Endothelial cell of umbilical vein (primary cell): ENCODE results near the gene RILP. TPM values are rescaled to one million over a fixed set of nuclear protein-coding genes. Genes with fewer than 3 reads are reported as not detected.

Source experiments
- BruUV-seq: library from RNA; stranded (reverse); fragments of 400-500 nt; replicated peaks from 2 replicates; lab custom pipeline; 2021; lab: Mats Ljungman, UMichigan
- CTCF ChIA-PET: fragments of 300-600, 350-600 bp; sonication (Branson Sonifier 250); formaldehyde crosslinking; loops from one replicate; lab custom pipeline; 2021; ENCODE audit warnings: antibody characterized with exemption, inconsistent platforms; lab: Charles Lee
- POLR2A ChIA-PET: fragments of 300-600, 350-600 bp; sonication (Branson Sonifier 250); formaldehyde crosslinking; loops from one replicate; lab custom pipeline; 2021; ENCODE audit warnings: antibody characterized with exemption, inconsistent platforms; lab: Charles Lee
- DNase-seq: peaks from one replicate; pipeline ENCODE4 v3.0.0-alpha.2; 2011; ENCODE audit warnings: low read depth, low spot score
- FAIRE-seq: peaks from 2 replicates; lab custom pipeline; 2011; peaks lifted over from hg19 to GRCh38; lab: Jason Lieb, UNC
- H2AFZ ChIP-seq: 2 replicates; pipeline ENCODE4 v1.6.0; 2012; ENCODE audit warnings: low read depth, low read length, control low read depth, inconsistent platforms
- H3K27ac ChIP-seq: 2 replicates; pipeline ENCODE4 v1.5.1; 2011; ENCODE audit warnings: low read depth, mild to moderate bottlenecking, control low read depth, low read length, moderate library complexity; ENCODE audit not compliant: insufficient read depth
- H3K27me3 ChIP-seq, 2 experiments: 2 replicates each; pipeline versions ENCODE4 v1.6.0 to v1.6.1; 2011; ENCODE audit warnings: low read length in 2 of 2, mixed read lengths in 1 of 2; ENCODE audit not compliant: control insufficient read depth in 2 of 2, insufficient read depth in 2 of 2
- H3K36me3 ChIP-seq, 2 experiments: 2 replicates in 1 of 2; 3 replicates in 1 of 2; pipeline ENCODE4 v1.5.1; 2011; ENCODE audit warnings: low read length in 2 of 2, mild to moderate bottlenecking in 1 of 2, moderate library complexity in 1 of 2; ENCODE audit not compliant: control insufficient read depth in 2 of 2, insufficient read depth in 2 of 2; ENCODE audit errors: extremely low read depth in 1 of 2
- H3K4me1 ChIP-seq: 3 replicates; pipeline ENCODE4 v1.5.1; 2011; ENCODE audit warnings: mild to moderate bottlenecking, low read length; ENCODE audit not compliant: control insufficient read depth, insufficient read depth; ENCODE audit errors: extremely low read depth
- H3K4me2 ChIP-seq: 2 replicates; pipeline ENCODE4 v1.6.1; 2011; ENCODE audit warnings: low read length, control low read depth, mixed read lengths; ENCODE audit not compliant: insufficient read depth
- H3K4me3 ChIP-seq, 3 experiments: fragments of 200-600 bp in 1 of 3; sonication (generic), shearing (Covaris generic) in 1 of 3; replicated peaks in 1 of 3; 2 replicates each; pipeline ENCODE4 v1.5.1; 2011 to 2016; ENCODE audit warnings: control low read depth in 3 of 3, low read length in 3 of 3, mild to moderate bottlenecking in 2 of 3, inconsistent platforms in 1 of 3, low read depth in 1 of 3, moderate library complexity in 1 of 3; ENCODE audit not compliant: insufficient read depth in 1 of 3
- H3K79me2 ChIP-seq: 2 replicates; pipeline ENCODE4 v1.6.0; 2012; ENCODE audit warnings: low read length, inconsistent platforms; ENCODE audit not compliant: control insufficient read depth, insufficient read depth
- H3K9ac ChIP-seq: replicated peaks from 2 replicates; pipeline ENCODE3; 2011; ENCODE audit warnings: low read length, control low read depth; ENCODE audit not compliant: insufficient read depth; ENCODE audit errors: extremely low read depth
- H3K9me1 ChIP-seq: replicated peaks from 3 replicates; pipeline ENCODE4 v1.6.0; 2011; ENCODE audit warnings: mild to moderate bottlenecking, low read length; ENCODE audit not compliant: control insufficient read depth, insufficient read depth; ENCODE audit errors: extremely low read depth
- H3K9me3 ChIP-seq: replicated peaks from 2 replicates; pipeline ENCODE4 v1.5.1; 2012; ENCODE audit warnings: low read length, inconsistent platforms; ENCODE audit not compliant: control insufficient read depth, insufficient read depth
- H4K20me1 ChIP-seq: replicated peaks from 2 replicates; pipeline ENCODE3; 2011; ENCODE audit warnings: mild to moderate bottlenecking, low read length; ENCODE audit not compliant: control insufficient read depth, insufficient read depth; ENCODE audit errors: extremely low read depth
- CTCF ChIP-seq, 2 donors: IDR thresholded peaks; 1 replicate in 1 of 2; 2 replicates in 1 of 2; pipeline ENCODE4 v1.5.1; 2011; ENCODE audit warnings: low read length in 2 of 2, mild to moderate bottlenecking in 2 of 2, moderate library complexity in 2 of 2, control low read depth in 1 of 2, inconsistent platforms in 1 of 2, low read depth in 1 of 2; ENCODE audit not compliant: insufficient read depth in 1 of 2; ENCODE audit errors: extremely low read depth in 1 of 2
- EZH2 ChIP-seq: IDR thresholded peaks from 2 replicates; pipeline ENCODE4 v1.6.1; 2012; ENCODE audit warnings: borderline replicate concordance, low read depth, mild to moderate bottlenecking, moderate library complexity, low read length, inconsistent platforms; ENCODE audit not compliant: severe bottlenecking
- FOS ChIP-seq: IDR thresholded peaks from 2 replicates; pipeline ENCODE4 v1.6.1; 2011; ENCODE audit warnings: mild to moderate bottlenecking, low read length, moderate library complexity, borderline replicate concordance; ENCODE audit not compliant: insufficient read depth
- GATA2 ChIP-seq: IDR thresholded peaks from 2 replicates; pipeline ENCODE4 v1.7.0; 2011; ENCODE audit warnings: low read depth, mild to moderate bottlenecking, moderate library complexity, mixed read lengths, low read length; ENCODE audit not compliant: insufficient read length, insufficient read depth
- JUN ChIP-seq: IDR thresholded peaks from 2 replicates; pipeline ENCODE4 v1.6.1; 2011; ENCODE audit warnings: borderline replicate concordance, low read depth; ENCODE audit not compliant: insufficient read length, insufficient read depth
- MAX ChIP-seq: IDR thresholded peaks from 2 replicates; pipeline ENCODE4 v1.6.1; 2011; ENCODE audit not compliant: insufficient read depth, insufficient read length
- MYC ChIP-seq: IDR thresholded peaks from one replicate; pipeline ENCODE4 v1.6.1; 2011; ENCODE audit warnings: mild to moderate bottlenecking, low read depth, low read length
- POLR2A ChIP-seq: IDR thresholded peaks from 2 replicates; pipeline ENCODE4 v1.6.1; 2012; ENCODE audit warnings: low read depth, mild to moderate bottlenecking, control low read depth, low read length
- POLR2AphosphoS5 ChIP-seq: IDR thresholded peaks from 2 replicates; pipeline ENCODE4 v1.6.1; 2012; ENCODE audit warnings: low read depth, mild to moderate bottlenecking, control low read depth, low read length, moderate library complexity; ENCODE audit not compliant: insufficient read depth
- dilution Hi-C: fragments of 300-500 bp; cut with MboI; formaldehyde crosslinking; loops from one replicate; pipeline ENCODE4 v1.15.0; 2019; ENCODE audit warnings: low sequenced_read_pairs; ENCODE audit not compliant: extremely low pct_ligation_motif_present
- intact Hi-C: fragments of 100-400 bp; cut with micrococcal nuclease; formaldehyde crosslinking; loops from one replicate; pipeline ENCODE4 v1.10.0; 2022
- polyA plus RNA-seq, 4 experiments: library from polyadenylated mRNA; depleted of rRNA in 3 of 4; stranded (reverse) in 3 of 4; unstranded in 1 of 4; fragments of >200 nt; gene quantifications; 2 replicates each; pipeline versions ENCODE4 v1.2.1 to v1.2.3, GENCODE V29; 2011 to 2012; ENCODE audit warnings: missing spikeins in 1 of 4
- total RNA-seq: library from RNA; stranded (reverse); gene quantifications from 2 replicates; pipeline ENCODE4 v1.2.3, GENCODE V29; 2021

The RILP gene
- total and polyA plus RNA-seq, 2 donors (not counting 3 experiments of a cell fraction or from before 2014, with no cell fraction given): 9.4 to 10.0 TPM

GRCh38 chr17:1629504-1630310 lies 20.0 kb downstream of the RILP start:
- TF ChIP-seq EZH2 (no peak), POLR2A (peak; percentile 39), JUN (no peak), MAX (no peak), POLR2AphosphoS5 (peak; percentile 43), MYC (no peak), FOS (no peak), CTCF (IDR thresholded peaks at IDR 0.05; ENCODE audit: extremely low read depth in 1 of 2, insufficient read depth in 1 of 2, low read depth in 1 of 2, low read length in 2 of 2) (peak; percentile 62 to 79), GATA2 (no peak)
- no peaks in the 10 kb centered on the region for H4K20me1 ChIP-seq
- peak overlapping the region; percentile 53 for H3K4me2 ChIP-seq
- no peaks in the 10 kb centered on the region for H3K27me3 ChIP-seq
- peak overlapping the region; percentile 68 for H2AFZ ChIP-seq
- no TSS peak for BruUV-seq
- FAIRE-seq: peak; percentile 84
- peak overlapping the region; percentile 73 for H3K9ac ChIP-seq
- DNase-seq: peak; percentile 66
- H3K79me2 ChIP-seq: peaks cover 12% of the 10 kb centered on the region
- intact Hi-C loops (loop anchor here (1.0 to 5.0 kb wide), 5 partner anchors 17 to 372 kb away; partner anchors contain the start of gene TRARG1), dilution Hi-C loops (no loop called here)
- no peaks in the 10 kb centered on the region for H3K9me1 ChIP-seq
- peak overlapping the region; percentile 31 to 87 (median 35) for H3K4me3 ChIP-seq
- ChIA-PET CTCF (interaction anchor here (0.5 to 10.0 kb wide), 32 partner anchors 9 to 372 kb away, joined by 3 to 459 read pairs (median 4); partner anchors contain the start of genes INPP5K, PITPNA, RILP and SCARF1), POLR2A (interaction anchor here (1.8 kb wide), 1 partner anchor 55 kb away, joined by 7 read pairs; no protein-coding TSS in a partner anchor)
- H3K36me3 ChIP-seq: peaks cover 0 to 4% of the 10 kb centered on the region in 2 experiments
- H3K27ac ChIP-seq: peak overlapping the region; percentile 53
- no peaks in the 10 kb centered on the region for H3K9me3 ChIP-seq
- H3K4me1 ChIP-seq: peaks cover 32% of the 10 kb centered on the region
